ENCODE data around the gene GNPTG.
A peak's percentile ranks its signal among the peaks of the same experiment; 100 is the strongest.

Gene GNPTG

DNA sequence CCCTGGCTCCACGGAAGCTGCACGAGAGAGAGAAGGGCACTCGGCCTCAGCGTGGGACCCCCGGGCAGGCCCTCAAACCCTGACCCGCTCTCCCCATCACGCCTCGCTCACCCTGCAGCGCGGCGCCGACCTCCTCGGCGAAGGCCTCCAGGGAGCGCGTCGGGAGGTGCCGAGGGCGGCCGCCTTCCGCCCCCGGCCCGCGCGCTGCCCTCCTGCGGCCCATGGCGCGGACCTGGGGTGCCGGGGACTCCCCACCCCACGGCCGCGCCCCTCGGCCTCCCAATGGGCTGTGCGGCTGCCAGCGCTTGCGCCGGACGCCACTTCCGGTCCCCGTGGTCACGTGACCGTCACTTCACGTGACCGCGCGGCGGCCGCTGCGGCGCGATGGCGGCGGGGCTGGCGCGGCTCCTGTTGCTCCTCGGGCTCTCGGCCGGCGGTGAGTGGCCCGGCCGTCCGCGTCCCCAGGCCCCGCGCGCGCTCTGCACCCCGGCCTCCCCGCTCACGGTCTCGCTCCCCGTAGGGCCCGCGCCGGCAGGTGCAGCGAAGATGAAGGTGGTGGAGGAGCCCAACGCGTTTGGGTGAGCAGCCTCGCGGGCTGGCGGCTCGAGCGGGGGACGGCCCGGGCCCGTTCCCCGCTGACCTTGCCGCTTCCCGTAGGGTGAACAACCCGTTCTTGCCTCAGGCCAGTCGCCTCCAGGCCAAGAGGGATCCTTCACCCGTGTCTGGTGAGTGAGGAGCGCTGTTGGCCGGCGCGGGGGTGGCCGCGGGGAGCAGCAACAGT lies at the start of gene GNPTG, which contains the start of gene TSR3:
TSS of gene GNPTG (plus strand) at position 350 of the 781 bp plus-strand sequence. CDS start at position 385, 35 bp downstream.
TSS of gene TSR3 (minus strand) at position 297 of the 781 bp plus-strand sequence. CDS start at position 223, 74 bp downstream.
- peak; percentile 63 to 72 for DNase-seq (ENCODE audit: low read depth in 2 of 2, low spot score in 1 of 2)

DNA sequence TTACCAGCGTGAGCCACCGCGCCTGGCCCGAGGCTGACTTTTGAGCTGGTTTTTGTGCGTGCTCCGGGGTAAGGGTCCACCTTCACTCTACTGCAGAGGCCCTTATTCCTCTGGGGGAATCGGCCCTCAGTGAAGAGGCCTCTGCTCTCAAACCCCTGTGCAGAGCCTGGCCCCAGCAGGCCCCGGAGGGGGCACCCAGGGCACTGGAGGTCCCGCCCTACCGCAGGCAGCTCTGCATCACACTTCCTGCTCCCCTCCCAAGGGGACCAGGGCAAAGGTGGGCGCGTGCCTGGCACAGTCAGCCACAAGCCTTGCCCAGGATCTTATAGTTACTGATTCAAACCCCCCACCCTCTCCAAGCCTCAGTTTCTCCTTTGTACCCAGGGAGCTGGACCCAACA lies 45.9 kb upstream of the GNPTG start:
- no peak for DNase-seq (ENCODE audit: low read depth in 2 of 2, low spot score in 1 of 2)

- DNase-seq (ENCODE audit: low read depth in 2 of 2, low spot score in 1 of 2) = no peak
Measured at GRCh38 chr16:1306334-1306733, 45.4 kb upstream of the GNPTG start.

GRCh38 chr16:1308036-1308976 lies 43.4 kb upstream of the GNPTG start:
- no peak for DNase-seq (ENCODE audit: low read depth in 2 of 2, low spot score in 1 of 2)

- peak; percentile 95 to 96 for DNase-seq (ENCODE audit: low read depth in 2 of 2, low spot score in 1 of 2)
Measured at GRCh38 chr16:1308977-1309885, 42.5 kb upstream of the GNPTG start, which contains the start of gene UBE2I. UBE2I (plus strand) TSS chr16:1309636; CDS start chr16:1314031, 4,395 bp downstream.

GRCh38 chr16:1309888-1310831 lies 41.6 kb upstream of the GNPTG start:
- no peak for DNase-seq (ENCODE audit: low read depth in 2 of 2, low spot score in 1 of 2)

DNA sequence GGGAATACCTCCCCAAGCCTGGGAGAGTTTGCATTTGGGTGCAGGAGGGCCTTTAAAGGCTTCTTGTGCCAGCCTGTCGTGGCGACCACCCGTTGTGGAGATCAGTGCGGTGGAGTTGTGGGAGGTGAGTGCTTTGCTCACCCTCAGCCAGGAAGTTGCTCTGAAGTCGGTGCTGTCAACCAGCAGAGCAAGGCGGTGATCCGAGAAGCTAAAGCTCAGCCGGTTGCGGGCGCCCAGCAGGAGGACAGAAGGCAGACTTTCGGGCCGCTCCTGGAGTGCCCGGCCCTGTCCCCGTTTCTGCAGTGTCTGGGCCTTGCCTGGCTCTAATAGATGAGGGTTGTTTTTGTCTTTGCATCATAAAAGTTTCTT lies 40.9 kb upstream of the GNPTG start:
- DNase-seq (ENCODE audit: low read depth in 2 of 2, low spot score in 1 of 2) = no peak

GRCh38 chr16:1311212-1311737 lies 40.5 kb upstream of the GNPTG start:
- no peak for DNase-seq (ENCODE audit: low read depth in 2 of 2, low spot score in 1 of 2)

- no peak for DNase-seq (ENCODE audit: low read depth in 2 of 2, low spot score in 1 of 2)
Measured at GRCh38 chr16:1311738-1312466, 39.8 kb upstream of the GNPTG start.

DNA sequence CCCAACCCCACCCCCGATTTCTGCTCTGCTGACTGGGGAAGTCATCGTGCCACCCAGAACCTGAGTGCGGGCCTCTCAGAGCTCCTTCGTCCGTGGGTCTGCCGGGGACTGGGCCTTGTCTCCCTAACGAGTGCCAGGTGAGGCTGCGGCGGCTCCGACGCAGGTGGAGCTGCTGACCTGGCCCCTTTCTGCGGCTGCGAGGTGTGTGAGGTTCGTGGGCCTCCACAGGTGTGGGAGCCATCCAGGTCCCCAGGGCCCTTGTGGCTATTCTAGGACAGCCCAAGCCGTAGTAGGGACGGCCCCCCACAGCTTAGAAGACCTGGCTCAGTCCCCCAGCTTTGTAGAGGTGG lies 39.3 kb upstream of the GNPTG start:
- no peak for DNase-seq (ENCODE audit: low read depth in 2 of 2, low spot score in 1 of 2)

DNA sequence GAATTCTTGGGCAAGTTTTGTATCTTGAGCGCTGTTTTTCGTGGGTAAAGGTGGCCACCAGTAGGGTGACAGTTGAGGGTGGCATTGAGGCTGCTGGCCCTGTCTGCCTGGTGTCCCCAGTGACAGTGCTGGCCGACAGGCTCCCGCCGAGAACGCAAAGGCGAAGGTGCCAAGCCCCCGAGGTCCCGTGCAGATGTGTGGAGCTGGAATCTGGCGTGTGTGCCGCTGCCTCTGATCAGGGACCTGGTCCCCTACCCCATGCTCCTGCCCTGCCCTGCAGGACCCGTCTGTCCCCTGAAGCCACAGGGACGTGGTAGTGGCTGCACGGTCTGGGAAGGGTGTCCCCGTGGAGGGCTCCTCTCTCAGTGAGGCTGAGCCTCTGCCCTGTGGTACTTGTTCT lies 38.8 kb upstream of the GNPTG start:
- no peak for DNase-seq (ENCODE audit: low read depth in 2 of 2, low spot score in 1 of 2)

- DNase-seq (ENCODE audit: low read depth in 2 of 2, low spot score in 1 of 2) = no peak
Measured at GRCh38 chr16:1313721-1314369, 37.9 kb upstream of the GNPTG start.

GRCh38 chr16:1314399-1315068 lies 37.2 kb upstream of the GNPTG start:
- no peak for DNase-seq (ENCODE audit: low read depth in 2 of 2, low spot score in 1 of 2)

GRCh38 chr16:1315081-1316032 lies 36.4 kb upstream of the GNPTG start:
- no peak for DNase-seq (ENCODE audit: low read depth in 2 of 2, low spot score in 1 of 2)

- no peak for DNase-seq (ENCODE audit: low read depth in 2 of 2, low spot score in 1 of 2)
Measured at GRCh38 chr16:1316033-1316405, 35.7 kb upstream of the GNPTG start.

DNA sequence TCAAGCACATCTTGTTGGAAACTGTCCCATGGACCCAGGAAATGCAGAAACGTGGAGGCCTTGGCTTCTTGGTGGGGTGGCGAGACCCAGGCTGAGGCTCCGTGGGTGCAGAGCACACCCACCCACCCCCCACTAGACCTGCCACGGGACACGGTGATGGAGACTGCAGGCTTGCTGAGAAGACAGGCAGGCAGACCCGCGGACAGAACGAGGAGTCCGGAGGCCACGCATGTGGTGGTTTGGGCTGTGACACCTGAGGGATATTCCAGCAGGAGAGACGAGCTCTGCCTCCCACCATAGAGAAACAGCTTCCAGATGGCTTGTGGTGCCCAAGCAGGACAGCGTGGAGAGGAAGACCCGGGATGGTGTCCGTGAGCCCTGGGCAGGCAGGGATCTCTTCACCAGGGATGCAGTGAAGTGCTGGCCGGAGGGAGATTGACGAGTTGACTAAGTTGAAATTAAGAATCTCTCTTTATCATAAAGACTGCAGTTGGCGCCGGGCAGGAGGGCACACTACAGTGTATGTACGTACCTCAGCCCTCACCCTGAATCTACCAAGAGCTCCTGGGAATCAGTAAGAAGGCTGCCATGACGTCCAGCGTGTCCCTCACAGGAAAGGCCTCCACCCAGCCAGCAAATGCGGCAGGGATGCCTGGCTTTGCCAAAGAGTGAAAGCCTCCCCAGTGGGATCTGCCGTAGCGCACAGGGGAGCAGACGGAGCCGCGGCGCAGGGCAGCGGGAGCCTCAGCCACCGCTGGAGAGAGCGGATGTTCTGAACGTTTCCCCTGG lies 34.1 kb upstream of the GNPTG start:
- DNase-seq (ENCODE audit: low read depth in 2 of 2, low spot score in 1 of 2) = no peak
